Activated CD4-positive, alpha-beta T cell treated with anti-CD3 and anti-CD28 coated beads, Interleukin-2, amount 50 U/mL, for 4 hours (primary cell): ENCODE results near the gene ITGA2.

Experiments
- DNase-seq, 2 experiments: peaks; one replicate each; pipeline ENCODE4 v3.0.0-alpha.2; 2020

Gene ITGA2

DNA sequence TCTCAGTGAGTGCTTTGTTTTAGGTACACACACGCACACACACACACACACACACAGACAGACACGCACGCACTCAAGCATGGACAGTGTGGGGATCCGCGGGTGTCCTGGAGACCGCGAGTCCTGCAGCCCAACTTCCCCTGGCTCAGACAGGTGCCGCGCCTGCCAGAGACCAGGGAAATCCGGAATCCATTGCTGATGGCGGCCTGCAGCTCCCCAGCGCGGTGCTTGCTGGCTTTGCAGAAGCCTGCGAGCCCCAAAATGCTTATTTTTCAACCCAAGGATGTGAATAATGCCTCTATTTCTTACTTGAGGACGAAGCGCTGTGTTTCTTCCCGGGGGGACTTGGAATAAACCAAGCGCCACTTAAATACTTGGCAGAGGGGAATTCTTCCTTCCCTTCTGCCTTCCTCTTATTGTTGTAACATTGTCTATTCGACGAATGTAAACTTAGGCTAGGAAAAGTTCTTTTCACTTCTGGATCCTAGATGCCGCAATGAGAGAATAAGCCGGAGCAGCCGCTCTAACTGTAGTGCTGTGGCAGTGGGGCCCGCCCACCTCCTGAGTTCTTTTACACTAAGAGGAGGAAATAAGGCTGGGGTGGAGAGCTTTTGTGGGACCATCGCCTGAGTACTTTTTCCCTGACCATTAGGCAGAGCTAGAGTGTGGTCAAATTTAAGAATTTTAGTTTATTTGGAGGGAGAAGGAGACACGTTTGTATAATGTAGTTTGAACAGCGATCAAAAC, 802 bp downstream of the ITGA2 start:
- DNase-seq = peak; percentile 12 to 15

DNA sequence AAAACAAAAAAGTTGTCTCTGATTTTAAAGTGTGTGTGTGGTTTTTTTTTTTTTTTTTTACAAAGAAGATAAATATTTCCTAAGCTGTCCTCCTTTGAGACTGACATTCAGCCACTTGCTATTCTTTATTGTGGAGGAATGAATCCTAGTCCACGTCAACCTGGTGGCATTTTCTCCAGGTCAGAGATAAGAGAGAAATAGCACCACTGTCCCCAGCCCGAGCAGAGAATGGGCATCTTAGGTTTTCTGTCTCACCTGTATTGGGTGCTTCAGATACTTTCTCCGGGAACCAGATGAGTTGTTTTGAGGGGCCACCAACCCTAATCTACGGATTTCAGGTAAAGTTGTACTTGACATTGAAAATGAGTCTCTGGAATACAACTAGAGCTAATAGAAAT, 1.4 kb downstream of the ITGA2 start:
- DNase-seq = no peak

DNA sequence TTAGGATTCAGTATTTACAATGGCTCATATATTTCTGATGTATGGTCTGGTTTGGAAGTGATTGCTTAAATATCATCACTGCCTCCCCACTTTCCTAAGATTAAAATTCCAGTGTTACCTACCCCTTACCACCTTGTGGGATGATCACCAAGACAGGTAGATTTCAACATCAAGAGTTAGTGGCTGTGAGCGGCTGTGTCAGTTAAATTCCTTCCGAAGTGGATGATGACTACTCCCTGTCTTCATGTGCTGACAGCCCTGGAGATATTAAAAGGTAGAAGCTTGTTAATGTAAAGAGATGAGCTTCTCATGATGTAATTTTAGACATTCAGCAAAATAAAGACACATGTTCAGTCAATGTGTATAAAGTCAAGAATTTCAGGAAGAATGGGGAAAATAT, 4.2 kb downstream of the ITGA2 start:
- DNase-seq = no peak

DNA sequence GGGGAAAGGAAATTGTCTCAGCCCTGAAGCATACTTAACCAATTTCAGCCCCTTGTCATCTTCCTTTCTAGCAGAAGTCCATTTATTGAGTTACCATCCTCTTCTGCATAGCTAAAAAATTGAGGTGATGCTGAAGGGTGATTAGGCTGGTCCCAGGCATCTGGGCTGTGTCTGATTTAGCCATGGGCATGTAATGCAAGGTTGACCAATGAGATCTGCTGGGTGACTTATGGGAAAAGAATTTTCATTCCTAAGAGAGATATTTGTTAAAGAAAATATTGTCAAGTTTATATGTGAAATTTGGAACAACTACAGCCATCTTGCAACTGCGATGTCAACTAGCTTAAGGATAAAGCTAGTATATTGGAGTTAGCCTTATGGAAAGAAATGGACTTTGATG, 5.1 kb downstream of the ITGA2 start:
- no peak for DNase-seq

DNA sequence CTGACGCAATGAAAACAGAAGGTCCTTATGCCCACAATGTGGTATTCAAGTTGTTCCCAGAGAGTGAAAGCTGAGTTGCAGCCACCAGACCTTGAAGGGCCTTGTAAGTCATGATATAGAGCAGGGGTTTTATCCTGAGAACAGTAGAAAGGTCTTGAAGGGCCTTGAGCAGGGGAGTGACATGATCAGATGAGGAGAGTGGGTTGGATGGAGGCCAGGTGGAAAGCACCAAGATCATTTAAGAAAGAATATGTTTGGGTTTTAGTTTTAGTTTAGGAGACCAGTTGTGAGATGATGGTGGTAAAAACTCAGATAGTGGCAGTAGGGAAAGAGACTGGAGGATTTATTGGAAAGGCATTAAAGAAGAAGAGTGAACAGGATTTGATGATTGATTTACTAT, 5.9 kb downstream of the ITGA2 start:
- DNase-seq = no peak

DNA sequence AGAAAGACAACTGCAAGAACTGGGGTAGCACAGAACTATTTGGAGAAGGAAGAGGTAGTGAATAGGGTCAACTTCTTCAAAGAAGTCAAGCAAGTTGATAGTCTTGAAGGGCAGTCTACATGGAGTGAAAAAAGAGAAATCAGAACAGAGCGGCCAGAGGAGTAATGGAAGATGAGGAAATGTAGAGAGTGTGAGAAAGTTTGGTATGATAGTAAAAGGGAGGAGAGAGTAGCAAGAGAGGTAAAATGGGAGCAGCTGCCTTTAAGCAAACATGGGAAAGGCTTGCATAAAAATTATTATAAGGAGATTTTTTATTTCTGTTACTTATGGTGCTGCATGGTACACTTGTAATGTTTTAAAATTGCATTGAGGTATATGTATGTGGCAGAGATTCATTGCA, 6.8 kb downstream of the ITGA2 start:
- DNase-seq = no peak

DNA sequence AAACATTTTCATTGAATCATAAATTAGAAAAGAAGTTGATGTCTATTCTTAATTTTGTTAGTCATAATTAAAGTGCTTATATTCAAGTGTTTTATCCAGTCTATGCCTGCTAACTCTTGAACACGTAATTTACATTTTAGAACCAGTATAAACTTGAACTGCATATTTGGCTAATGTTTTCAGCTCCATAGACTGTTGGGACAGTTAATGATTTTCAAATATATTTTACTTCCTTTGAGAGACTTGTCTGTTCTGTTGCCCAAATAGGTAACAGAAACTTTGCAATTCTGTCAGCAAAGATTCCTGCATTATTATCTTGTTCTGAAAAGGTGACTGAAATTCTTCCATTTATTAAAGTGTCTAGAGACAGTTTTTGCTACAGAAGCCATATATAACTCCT, 7.8 kb downstream of the ITGA2 start:
- no peak for DNase-seq

DNA sequence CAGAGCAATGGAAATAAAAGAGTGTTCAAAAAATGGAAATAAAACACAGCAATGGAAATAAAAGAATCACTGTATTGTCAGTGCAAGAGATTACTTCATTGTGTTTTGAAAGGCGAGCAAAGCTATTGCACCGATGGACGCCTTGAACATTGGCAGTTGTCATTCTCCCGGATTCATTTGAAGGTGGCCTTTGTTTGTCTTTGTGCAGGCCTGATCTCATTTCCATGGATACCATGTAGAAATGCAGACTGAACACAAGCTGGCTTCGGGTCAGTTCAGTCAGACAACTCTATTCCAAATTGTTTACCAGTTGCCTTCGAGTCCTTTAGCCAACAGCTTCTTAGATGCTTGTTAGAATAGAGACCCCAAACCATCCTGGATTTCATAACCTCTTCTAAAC, 8.3 kb downstream of the ITGA2 start:
- no peak for DNase-seq

DNA sequence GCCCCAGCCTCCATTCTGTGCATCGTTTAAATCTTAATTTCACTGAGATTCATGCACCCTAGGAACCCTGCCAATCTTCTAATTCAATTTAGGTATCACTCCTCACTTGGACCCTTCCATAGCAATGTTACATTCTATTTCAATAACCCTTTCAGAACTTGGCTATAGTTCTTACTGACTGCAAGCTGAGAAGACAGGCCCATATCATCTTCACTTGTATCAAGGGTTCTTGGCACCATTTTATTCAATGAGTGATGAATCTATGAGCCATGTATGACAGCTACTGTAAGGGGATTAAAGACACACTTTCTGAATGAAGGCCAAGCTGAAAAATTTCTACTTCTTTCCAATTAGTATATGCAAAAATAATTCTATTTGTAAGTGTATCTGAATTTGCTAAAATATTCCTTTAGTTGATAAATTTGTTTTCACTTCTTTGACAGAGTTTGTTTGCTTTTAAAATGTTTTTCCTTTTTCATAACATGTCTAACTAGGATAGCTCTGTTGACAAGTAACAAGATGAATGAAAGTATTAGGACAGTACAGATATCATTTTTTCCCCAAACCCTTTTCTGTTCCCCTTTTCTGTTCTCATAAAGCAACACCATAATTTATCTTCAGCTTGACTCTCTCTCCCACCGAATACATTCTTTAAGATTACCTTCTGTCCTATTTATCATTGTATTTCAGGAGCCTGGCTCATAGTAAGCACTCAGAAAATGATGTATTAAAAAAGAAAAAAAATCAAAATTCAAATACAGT, 9.6 kb downstream of the ITGA2 start:
- no peak for DNase-seq

DNA sequence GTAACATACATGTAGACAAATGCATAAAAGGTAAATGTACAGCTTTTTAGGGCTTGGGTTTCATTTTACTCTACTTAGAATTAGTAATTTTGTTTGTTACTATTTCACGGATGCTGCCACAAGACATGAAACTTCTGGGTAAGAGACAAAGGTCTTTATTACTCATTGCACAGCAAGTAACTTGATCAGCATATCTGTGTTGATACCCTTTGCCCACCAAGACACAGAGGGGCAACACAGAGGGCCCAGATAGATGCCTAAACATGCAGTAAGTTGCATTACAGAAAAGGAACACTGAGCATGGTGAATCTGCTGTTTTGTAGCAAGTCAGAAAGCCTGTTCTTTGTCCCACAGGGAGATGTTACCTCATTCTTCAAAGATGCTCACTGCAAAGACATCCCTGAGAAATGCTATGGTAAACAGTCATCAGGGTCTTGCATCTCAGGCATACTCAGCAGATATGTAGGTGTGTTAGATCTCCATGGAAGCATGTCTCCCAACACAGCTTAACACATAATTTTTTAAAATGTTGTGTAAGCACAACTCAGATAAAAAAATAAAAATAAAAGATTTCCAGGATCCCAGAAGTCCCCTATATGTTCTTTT, 10.3 kb downstream of the ITGA2 start:
- DNase-seq = no peak

DNA sequence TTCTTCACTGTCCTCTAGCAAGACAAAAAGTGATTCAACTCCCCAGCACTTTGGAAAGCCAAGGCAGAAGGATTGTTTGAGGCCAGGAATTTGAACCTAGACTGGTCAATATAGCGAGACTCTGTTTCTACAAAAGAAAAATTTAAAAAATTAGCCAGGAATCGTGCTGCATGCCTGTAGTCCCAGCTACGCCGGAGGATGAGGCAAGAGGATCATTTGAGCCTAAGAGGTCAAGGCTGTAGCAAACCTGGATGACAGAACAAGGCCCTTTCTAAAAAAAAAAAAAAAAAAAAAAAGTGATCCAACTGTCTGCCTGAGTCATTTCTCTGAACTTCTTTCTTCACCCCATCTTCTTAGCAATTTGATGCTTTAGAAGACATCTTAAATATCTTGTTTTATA, 12.4 kb downstream of the ITGA2 start:
- no peak for DNase-seq

DNA sequence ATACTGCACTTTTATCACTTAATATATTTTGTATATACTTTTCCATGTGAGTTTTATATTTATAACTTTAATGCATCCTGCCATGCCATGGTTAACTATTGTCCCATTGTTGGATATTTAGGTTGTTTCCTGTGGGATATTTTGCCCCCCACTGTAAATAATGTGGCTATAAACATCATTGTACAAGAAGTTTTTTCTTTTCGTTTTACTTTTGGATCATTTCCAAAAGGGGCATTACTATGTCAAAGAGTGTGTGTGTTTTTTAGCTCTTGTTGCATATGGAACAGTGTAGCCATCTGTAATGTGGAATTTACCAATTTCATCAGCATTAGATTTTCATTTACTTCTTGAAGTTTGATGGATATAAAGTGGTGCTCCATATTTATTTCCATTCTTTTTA, 13.3 kb downstream of the ITGA2 start:
- no peak for DNase-seq

DNA sequence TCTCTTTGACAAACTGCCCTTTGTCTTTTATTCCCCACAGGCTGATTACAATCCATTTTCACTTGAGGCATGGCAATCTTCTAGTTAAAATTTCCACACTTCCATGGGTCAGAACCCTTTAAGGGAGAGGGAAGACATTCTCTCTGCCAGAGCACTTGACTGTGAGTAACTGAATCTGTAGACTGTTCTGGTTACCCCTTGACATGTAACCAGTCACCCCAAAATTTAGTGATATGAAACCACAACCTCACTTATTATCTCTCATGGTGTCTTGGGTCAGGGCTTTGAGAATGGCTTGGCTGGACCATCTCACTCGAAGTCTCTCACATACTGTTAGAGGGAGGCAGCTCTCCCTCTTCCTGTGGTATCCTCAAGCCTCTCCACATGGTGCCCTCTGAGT, 14.0 kb downstream of the ITGA2 start:
- DNase-seq = no peak

DNA sequence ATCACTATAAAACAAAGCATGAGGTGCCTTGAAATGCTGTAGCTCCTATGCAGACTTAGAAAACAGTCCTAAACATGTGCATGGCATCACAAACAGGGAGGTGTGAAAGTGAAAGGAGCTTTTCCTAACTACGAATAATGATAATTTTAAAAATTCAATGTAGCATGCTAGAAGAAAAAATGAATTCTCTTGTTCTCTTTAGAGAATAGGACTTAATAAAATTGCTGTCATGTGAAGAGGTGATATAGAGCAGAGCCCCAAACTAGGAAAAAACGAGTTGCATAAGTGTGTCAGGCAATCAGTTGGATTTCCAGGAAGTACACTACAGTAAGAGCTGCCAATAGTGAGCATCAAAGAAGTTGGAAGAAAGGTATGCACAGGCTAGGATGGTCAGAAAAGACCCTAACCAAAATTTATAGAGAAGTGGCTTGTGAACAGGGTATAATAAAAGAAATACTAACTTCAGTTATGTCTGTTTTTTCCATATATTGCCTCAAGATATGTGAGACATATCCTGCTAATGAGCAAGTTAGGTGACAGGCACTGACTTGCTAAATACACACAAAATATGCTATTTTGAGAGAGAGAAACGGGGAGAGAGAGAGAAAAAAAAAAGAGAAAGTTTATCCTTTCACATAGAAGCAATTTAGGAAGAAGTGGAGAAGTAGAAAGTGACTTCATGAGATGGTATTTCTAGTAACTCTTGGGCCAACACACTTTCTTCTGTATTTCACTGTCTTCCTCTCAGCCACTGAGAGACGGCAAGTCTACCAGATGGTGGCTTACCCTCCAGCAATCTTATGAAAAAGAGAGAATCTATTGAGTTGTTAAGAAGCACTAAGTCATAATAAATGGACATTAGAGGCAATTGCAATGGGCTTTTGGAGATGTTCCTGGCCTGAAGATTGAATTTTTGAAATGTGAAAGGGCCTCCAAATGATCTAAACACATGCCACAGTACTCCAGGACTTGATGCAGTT, 18.0 kb downstream of the ITGA2 start:
- no peak for DNase-seq

DNA sequence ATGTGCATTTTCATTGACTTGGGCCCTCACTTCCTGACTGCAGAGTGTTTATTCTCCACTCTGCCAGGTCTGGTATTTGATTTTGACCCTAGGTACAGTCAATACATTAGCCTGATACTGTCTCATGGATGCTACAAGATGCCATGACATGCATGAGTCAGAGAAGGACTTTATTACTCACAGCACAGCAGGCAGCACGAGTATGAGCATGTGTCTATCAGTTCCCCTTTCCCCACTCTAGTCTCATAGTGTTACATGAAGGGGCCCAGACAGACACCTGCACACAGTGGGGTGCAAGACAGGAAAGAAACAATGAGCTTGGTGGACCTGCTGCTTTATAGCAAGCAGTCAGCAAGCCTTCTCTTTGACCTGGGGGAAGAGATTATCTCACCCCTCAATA, 19.6 kb downstream of the ITGA2 start:
- DNase-seq = no peak

DNA sequence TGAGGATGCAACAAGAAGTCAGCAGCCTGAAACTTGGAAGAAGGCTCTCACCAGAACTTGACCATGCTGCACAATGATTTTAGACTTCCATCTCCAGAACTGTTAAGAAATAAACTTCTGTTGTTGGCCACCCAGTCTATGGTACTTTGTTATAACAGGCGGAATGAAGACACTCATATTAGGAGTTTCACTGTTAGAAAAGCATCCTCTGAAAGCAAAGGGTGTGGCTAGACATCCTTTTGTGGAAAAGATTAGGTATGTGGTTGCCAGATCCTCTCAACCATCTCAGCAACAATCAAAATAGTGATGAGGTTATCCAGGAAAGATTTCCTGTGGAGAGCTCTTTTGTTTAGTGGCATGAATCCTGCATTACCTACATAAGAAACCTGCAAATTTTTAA, 20.7 kb downstream of the ITGA2 start:
- DNase-seq = no peak

DNA sequence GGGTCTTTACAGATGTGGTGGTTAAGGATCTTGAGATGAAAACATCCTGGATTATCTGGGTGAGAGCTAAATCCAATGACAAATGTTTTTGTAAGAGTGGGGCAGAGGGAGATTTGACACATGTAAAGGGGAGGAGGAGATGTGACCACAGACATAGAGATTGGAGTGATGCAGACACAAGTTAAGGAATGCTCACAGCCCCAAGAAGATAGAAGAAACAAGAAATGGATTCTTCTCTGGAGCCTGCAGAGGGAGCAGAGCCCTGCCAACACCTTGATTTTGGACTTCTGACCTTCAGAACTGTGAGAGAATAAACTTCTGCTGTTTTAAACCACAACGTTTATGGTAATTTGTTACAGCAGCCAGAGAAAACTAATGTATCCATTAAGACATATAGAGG, 21.7 kb downstream of the ITGA2 start:
- DNase-seq = no peak

DNA sequence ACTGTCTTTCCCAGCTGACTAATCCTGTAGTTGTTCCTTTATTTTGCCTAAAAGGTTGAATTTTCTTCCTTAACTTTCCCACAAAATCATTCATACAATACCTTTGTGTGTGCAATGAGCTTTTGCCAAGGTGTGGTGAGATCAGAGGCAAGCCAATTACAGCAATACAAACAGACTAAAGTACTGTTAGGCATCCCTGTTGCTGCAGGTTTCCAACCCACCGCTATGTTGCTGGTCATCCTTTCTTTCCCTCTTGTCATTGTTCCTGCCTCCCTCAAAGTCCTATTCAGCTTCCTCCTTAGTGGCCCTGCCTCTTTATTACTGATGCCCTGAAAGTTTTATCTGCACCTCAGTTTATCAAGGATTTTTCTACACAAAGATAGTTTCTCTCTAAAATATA, 22.1 kb downstream of the ITGA2 start:
- DNase-seq = no peak

DNA sequence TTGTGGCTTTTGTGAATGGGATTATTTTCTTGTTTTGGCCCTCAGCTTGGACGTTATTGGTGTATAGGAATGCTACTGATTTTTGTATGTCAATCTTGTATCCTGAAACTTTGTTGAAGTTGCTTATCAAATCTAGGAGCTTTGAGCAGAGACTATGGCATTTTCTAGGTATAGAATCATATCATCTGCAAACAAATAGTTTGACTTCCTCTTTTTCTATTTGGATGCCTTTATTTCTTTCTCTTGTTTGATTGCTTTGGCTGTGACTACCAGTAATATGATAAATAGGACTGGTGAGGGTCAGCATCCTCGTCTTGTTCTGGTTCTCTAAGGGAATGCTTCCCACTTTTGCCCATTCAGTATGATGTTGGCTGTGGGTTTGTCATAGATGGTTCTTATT, 24.7 kb downstream of the ITGA2 start:
- DNase-seq = no peak

DNA sequence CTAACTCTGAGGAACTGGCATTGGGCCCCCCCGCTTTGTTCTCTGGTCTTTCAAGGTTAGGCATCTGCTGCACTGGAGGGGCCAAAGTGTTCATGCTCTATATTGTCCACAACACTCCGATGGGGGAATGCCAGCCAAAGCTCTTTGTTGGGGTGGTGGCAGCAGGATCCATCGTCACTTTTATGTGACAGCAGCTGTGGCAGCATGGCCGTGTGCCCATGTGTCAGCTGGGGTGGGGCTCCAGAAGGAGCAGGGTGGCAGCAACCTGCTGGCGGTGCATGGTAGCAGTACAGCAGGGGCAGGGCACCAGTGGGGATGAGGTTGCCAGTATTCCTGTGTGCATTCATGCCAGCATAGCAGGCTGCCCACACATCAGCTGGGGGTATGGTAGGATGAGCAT, 28.2 kb downstream of the ITGA2 start:
- no peak for DNase-seq

DNA sequence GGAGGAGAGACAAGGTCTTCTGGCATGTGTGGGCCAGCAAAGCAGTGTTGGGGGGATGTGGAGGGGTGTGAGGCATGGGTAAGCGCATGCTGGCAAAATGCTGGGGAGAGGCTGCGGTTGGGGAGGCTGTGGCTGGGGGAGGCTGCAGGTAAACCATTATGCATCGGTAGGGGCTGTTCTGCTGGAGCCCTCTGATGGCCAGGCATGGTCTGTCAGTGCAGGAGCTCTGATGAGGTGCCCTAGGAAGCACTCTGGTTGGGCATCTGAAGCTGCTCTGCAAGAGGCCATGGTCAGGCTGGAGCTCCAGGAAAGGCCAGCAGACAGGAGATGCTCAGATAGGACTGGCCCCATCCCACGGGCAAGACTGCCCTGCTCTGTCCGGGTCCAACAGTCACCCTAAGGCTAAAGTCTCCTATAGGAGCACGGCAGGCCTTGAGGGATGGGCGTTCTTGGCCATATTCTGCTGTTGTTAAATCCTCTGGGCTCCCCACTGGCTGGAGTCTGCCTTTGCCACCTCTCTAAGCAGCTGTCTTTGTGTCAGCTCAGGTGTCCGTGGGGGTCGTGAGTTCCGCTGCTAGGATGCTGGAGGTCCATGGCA, 28.7 kb downstream of the ITGA2 start:
- no peak for DNase-seq

DNA sequence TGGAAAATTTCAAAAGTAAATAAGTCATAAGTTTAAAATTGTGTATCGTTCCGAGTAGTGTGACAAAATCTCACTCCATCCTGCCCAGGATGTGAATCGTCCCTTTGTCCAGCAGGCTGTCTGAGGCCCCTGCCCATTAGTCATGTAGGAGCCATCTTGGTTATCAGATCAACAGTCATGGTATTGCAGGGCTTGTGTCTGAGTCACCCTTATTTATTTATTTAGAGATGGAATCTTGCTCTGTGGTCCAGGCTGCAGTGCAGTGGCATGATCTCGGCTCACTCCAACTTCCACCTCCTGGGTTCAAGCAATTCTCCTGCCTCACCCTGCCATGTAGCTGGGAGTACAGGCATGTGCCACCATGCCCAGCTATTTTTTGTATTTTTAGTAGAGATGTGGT, 30.2 kb downstream of the ITGA2 start:
- no peak for DNase-seq
